Smooth muscle cell (in vitro differentiated cells): ENCODE results near the gene CCSAP. TPM values are rescaled to one million over a fixed set of nuclear protein-coding genes. Genes with fewer than 3 reads are reported as not detected.
"Not testable (repeated sequence)": the region's sequence is repeated elsewhere in the genome, so short reads cannot be mapped to it uniquely, and the experiment has no call there.

Experiments
- DNase-seq: peaks from one replicate; lab custom pipeline; 2025; ENCODE audit not compliant: unreplicated experiment; lab: John Stamatoyannopoulos, UW
- H2AFZ ChIP-seq: fragments of 200-600 bp; sonication (generic); 2 replicates; pipeline ENCODE4 v1.6.0; 2016; ENCODE audit warnings: antibody characterized with exemption, low read depth, mild to moderate bottlenecking
- H3F3A ChIP-seq: fragments of 200-600 bp; sonication (generic); 2 replicates; pipeline ENCODE4 v1.6.0; 2017; ENCODE audit warnings: antibody characterized with exemption, low read depth
- H3K27ac ChIP-seq: fragments of 200-600 bp; sonication (generic); 2 replicates; pipeline ENCODE4 v1.5.1; 2016; ENCODE audit warnings: low read depth, mild to moderate bottlenecking
- H3K27me3 ChIP-seq: fragments of 200-600 bp; sonication (generic); 2 replicates; pipeline ENCODE4 v1.6.1; 2016; ENCODE audit warnings: low read depth, mild to moderate bottlenecking
- H3K36me3 ChIP-seq: fragments of 200-600 bp; sonication (generic); 2 replicates; pipeline ENCODE4 v1.5.1; 2016; ENCODE audit warnings: low read depth
- H3K4me1 ChIP-seq: fragments of 200-600 bp; sonication (generic); 2 replicates; pipeline ENCODE4 v1.5.1; 2016; ENCODE audit warnings: low read depth
- H3K4me2 ChIP-seq: fragments of 200-600 bp; sonication (generic); 2 replicates; pipeline ENCODE4 v1.6.0; 2016; ENCODE audit warnings: mild to moderate bottlenecking
- H3K4me3 ChIP-seq: fragments of 200-600 bp; sonication (generic); 2 replicates; pipeline ENCODE4 v1.5.1; 2016; ENCODE audit warnings: mild to moderate bottlenecking
- H3K79me2 ChIP-seq: fragments of 200-600 bp; sonication (generic); 2 replicates; pipeline ENCODE4 v1.6.0; 2016; ENCODE audit warnings: low read depth, mild to moderate bottlenecking
- H3K9ac ChIP-seq: fragments of 200-600 bp; sonication (generic); 2 replicates; pipeline ENCODE4 v1.6.0; 2016; ENCODE audit warnings: low read depth
- H3K9me3 ChIP-seq: fragments of 200-600 bp; sonication (generic); replicated peaks from 2 replicates; pipeline ENCODE4 v1.5.1; 2016; ENCODE audit warnings: low read depth
- H4K20me1 ChIP-seq: fragments of 200-600 bp; sonication (generic); 2 replicates; pipeline ENCODE4 v1.6.0; 2016; ENCODE audit warnings: low read depth
- WGBS: methylation state at CpG from one replicate; pipeline ENCODE4 v1.1.7; 2016; ENCODE audit warnings: low lambda C conversion rate; 5-methylcytosine and 5-hydroxymethylcytosine counted together
- polyA plus RNA-seq: library from polyadenylated mRNA; unstranded; fragments of >200 nt; fragmentation: Nextera tagmentation; extraction: Ambion mirVana; gene quantifications from 2 replicates; pipeline ENCODE4 v1.2.1, GENCODE V29; 2016
- total RNA-seq: library from RNA; depleted of rRNA; stranded (reverse); fragments of >200 nt; gene quantifications from 2 replicates; pipeline ENCODE4 v1.2.3, GENCODE V29; 2014
- TF ChIP-seq, protein P1 (sequence below): fragments of 200-600 bp; sonication (generic); IDR thresholded peaks from 2 replicates; pipeline ENCODE4 v1.5.1; 2017; ENCODE audit warnings: borderline replicate concordance, mild to moderate bottlenecking, antibody characterized with exemption; ENCODE audit not compliant: insufficient read depth, poor library complexity, severe bottlenecking

Gene CCSAP
- total and polyA plus RNA-seq, 2 experiments from 2014 or later = 2.5 to 12.0 TPM

DNA sequence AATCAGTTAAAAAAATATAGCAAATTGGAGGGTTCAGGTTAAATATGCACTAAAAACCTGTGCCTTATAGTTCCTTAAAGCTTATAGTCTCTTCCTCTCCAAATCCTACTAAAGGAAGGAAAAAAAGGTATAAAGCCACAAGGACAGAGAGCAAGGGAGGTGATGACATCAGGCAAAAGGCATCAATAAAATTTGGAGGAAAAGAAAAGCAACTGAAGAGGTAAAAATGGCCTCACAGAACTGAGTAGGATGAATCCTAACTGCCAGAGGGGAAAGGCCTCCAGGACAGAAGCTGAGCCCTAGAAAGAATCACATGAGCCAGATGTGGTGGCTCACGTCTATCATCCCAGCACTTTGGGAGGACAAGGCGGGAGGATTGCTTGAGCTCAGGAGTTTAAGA lies 8.1 kb downstream of the CCSAP start:
- H3K4me2 ChIP-seq = no peak overlapping the region
- peaks cover 25% of the 10 kb centered on the region for H3K79me2 ChIP-seq
- no peak overlapping the region for H3K9ac ChIP-seq
- H4K20me1 ChIP-seq = peaks cover 3% of the 10 kb centered on the region
- DNase-seq = no peak
- H3K9me3 ChIP-seq = peaks cover 4% of the 10 kb centered on the region
- H3K36me3 ChIP-seq = no peaks in the 10 kb centered on the region
- TF ChIP-seq, protein P1, sequence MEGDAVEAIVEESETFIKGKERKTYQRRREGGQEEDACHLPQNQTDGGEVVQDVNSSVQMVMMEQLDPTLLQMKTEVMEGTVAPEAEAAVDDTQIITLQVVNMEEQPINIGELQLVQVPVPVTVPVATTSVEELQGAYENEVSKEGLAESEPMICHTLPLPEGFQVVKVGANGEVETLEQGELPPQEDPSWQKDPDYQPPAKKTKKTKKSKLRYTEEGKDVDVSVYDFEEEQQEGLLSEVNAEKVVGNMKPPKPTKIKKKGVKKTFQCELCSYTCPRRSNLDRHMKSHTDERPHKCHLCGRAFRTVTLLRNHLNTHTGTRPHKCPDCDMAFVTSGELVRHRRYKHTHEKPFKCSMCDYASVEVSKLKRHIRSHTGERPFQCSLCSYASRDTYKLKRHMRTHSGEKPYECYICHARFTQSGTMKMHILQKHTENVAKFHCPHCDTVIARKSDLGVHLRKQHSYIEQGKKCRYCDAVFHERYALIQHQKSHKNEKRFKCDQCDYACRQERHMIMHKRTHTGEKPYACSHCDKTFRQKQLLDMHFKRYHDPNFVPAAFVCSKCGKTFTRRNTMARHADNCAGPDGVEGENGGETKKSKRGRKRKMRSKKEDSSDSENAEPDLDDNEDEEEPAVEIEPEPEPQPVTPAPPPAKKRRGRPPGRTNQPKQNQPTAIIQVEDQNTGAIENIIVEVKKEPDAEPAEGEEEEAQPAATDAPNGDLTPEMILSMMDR = no peak
- H2AFZ ChIP-seq = no peak overlapping the region
- 90% methylated on average over 2 of the region's 2 CpGs for WGBS
- H3F3A ChIP-seq = no peaks in the 10 kb centered on the region
- H3K27ac ChIP-seq = no peak overlapping the region
- no peak overlapping the region for H3K4me3 ChIP-seq
- peaks cover 3% of the 10 kb centered on the region for H3K4me1 ChIP-seq
- no peaks in the 10 kb centered on the region for H3K27me3 ChIP-seq

- TF ChIP-seq, protein P1 = no peak
- Histone ChIP-seq H3K79me2 (peaks cover 22% of the 10 kb centered on the region), H2AFZ (no peak overlapping the region), H3K4me2 (no peak overlapping the region), H3K9ac (no peak overlapping the region), H3K4me3 (no peak overlapping the region), H3K9me3 (peaks cover 4% of the 10 kb centered on the region), H4K20me1 (peaks cover 3% of the 10 kb centered on the region), H3K4me1 (no peaks in the 10 kb centered on the region), H3K27me3 (no peaks in the 10 kb centered on the region), H3F3A (no peaks in the 10 kb centered on the region), H3K36me3 (no peaks in the 10 kb centered on the region), H3K27ac (no peak overlapping the region)
- WGBS = 78% methylated on average over 2 of the region's 2 CpGs
- DNase-seq = no peak
These were observed 8.6 kb downstream of the CCSAP start for GRCh38 chr1:229334269-229334668.

DNA sequence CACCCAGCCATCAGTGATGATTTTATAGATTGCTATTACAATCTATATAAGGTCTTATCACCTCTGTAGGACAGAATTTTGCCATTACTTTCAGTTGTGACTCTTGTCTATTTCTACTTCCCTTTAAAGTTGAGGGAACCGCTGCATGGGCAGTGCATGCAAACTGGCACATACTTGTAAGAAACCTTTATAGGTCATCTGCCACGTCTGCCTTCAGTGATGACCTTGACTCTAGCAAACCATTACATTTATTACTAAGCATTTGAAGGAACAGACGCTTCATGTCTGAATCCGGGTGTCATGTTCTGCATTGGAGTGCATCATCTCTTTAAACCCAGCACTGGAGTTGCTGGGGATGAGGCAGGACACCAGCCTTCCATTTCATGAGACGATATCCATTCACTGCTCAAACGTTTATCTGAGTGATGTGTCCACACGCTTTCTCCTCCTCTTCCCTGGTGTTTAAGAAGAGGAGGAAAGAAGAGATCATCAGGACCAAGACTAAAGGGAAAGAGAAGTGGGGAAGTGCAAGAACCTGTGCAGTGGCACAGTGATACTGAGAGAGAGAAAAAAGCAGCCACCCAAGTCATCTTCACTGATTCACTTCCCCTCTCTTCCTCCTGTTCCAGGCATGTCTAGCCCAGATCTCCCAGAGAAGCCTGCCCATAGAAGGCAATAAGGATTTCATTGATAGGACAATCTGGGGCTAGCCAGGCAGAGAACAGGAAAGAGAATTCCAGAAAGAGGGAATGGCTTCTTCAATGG lies 14.1 kb downstream of the CCSAP start:
- WGBS = 89% methylated on average over 7 of the region's 7 CpGs

DNA sequence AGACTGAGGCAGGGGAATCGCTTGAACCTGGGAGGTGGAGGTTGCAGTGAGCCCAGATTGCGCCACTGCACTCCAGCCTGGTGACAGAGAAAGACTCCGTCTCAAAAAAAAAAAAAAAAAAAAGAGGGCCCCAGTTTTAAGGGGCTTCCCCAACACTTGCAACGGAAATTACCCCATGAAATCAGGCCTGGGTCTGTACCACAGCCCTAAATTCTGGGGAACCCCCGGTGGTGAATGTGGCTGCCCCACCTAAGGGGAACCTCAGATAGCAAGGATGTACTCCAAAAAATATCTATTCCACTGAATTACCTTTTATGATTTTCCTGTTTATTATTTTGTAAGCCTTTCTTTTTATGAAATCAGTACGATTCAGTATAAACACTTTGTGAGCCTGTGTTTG lies 15.1 kb downstream of the CCSAP start:
- not testable (repeated sequence) for H3K27me3 ChIP-seq, H3K9ac ChIP-seq, H3K4me1 ChIP-seq, H4K20me1 ChIP-seq, H3K4me2 ChIP-seq, H3K36me3 ChIP-seq, H3K79me2 ChIP-seq, H3K9me3 ChIP-seq, H3K4me3 ChIP-seq, H3K27ac ChIP-seq, DNase-seq, H3F3A ChIP-seq, H2AFZ ChIP-seq
- WGBS = 98% methylated on average over 3 of the region's 6 CpGs

More for the DNA sequence above, 14.1 kb downstream of the CCSAP start:
- no peaks in the 10 kb centered on the region for H3K9me3 ChIP-seq
- no peaks in the 10 kb centered on the region for H3K36me3 ChIP-seq
- TF ChIP-seq, protein P1 = no peak
- peaks cover 5% of the 10 kb centered on the region for H3K79me2 ChIP-seq
- H2AFZ ChIP-seq = no peak overlapping the region
- no peak overlapping the region for H3K4me2 ChIP-seq
- DNase-seq = no peak
- no peaks in the 10 kb centered on the region for H3K27me3 ChIP-seq
- no peaks in the 10 kb centered on the region for H4K20me1 ChIP-seq
- no peaks in the 10 kb centered on the region for H3F3A ChIP-seq
- H3K4me3 ChIP-seq = no peak overlapping the region
- H3K4me1 ChIP-seq = no peaks in the 10 kb centered on the region
- H3K27ac ChIP-seq = no peak overlapping the region
- no peak overlapping the region for H3K9ac ChIP-seq
